Breast epithelium (tissue), 3 donors: ENCODE results near the gene UBAP1L.

Source experiments
- CTCF ChIP-seq, 3 donors: fragments of 450-650 bp; IDR thresholded peaks; one replicate each; pipeline ENCODE4 v1.5.1; 2016 to 2017; ENCODE audit warnings: antibody characterized with exemption in 3 of 3, mild to moderate bottlenecking in 3 of 3, moderate library complexity in 3 of 3
- POLR2A ChIP-seq: fragments of 450-650 bp; IDR thresholded peaks from one replicate; pipeline ENCODE4 v1.6.1; 2016; ENCODE audit warnings: antibody characterized with exemption, mild to moderate bottlenecking, moderate library complexity
- POLR2AphosphoS5 ChIP-seq, 3 donors: sonication (generic); formaldehyde crosslinking; IDR thresholded peaks; one replicate each; pipeline ENCODE4 v1.6.1; 2017; ENCODE audit warnings: antibody characterized with exemption in 3 of 3

GRCh38 chr15:65096481-65097385 is 18.3 kb downstream of the UBAP1L start:
- TF ChIP-seq POLR2AphosphoS5 (IDR thresholded peaks at IDR 0.05) = no peak
- no peak for TF ChIP-seq POLR2A
- TF ChIP-seq CTCF (IDR thresholded peaks at IDR 0.05) = no peak
